HG02981 (cell line): ENCODE results near the gene ING4.
"Not testable (repeated sequence)": the region's sequence is repeated elsewhere in the genome, so short reads cannot be mapped to it uniquely, and the experiment has no call there.

Source experiments
- ATAC-seq: cut with Tn5 transposase; IDR thresholded peaks from one replicate; pipeline ENCODE4 v1.9.1; 2021; ENCODE audit warnings: mild to moderate bottlenecking, moderate library complexity; ENCODE audit not compliant: unreplicated experiment

Gene ING4

DNA sequence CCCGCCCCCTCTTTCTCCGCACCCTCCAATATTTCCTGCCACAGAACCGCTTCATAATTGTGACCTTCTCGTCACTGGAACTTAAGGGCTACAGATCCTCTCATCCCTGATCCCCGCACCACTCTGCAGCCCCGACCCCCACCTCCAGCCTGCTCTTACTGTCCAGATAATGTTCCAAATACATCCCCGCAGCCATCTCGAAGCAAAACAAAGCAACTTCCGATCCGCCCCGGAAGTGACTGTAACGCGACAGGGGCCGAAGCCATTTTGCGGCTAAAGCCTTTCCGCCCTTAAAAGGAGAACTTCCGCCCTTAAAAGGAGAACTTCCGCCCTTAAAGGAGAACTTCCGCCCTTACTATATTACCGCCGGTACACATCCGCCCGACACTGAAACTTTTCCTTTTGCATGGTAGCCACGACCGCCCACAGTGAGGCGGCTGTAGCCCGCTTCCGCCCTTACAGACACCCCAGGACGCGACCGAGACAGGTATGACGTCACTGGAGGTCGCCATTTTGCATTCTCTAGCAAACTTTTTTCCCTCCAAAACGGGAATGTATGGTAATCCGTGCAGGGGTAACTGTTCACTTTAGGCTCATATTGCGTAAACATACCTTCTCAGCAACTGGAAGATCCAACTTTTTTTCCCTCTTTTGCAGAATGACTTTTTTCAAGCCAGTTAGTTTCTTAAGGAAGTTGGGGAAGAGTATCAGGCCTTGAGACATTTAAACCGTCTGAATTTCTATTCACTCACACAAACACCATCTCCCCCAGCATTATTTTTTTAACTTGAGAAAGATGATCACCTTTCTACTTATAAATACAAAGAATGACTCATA lies at the start of gene ING4:
Gene ING4 (minus strand): TSS at position 214 of the 837 bp plus-strand sequence. CDS start 18 bp downstream, at position 196.
- ATAC-seq: peak; percentile 97

DNA sequence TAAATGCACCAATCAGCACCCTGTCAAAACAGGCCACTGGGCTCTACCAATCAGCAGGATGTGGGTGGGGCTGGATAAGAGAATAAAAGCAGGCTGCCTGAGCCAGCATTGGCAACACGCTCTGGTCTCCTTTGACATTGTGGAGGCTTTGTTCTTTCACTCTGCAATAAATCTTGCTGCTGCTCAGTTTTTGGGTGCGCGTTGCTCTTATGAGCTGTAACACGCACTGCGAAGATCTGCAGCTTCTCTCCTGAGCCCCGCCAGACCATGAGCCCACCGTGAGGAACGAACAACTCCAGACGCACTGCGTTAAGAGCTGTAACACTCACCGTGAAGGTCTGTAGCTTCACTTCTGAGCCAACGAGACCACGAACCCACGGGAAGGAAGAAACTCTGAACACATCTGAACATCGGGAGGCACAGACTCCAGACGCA lies 46.1 kb upstream of the ING4 start:
- ATAC-seq: no peak

DNA sequence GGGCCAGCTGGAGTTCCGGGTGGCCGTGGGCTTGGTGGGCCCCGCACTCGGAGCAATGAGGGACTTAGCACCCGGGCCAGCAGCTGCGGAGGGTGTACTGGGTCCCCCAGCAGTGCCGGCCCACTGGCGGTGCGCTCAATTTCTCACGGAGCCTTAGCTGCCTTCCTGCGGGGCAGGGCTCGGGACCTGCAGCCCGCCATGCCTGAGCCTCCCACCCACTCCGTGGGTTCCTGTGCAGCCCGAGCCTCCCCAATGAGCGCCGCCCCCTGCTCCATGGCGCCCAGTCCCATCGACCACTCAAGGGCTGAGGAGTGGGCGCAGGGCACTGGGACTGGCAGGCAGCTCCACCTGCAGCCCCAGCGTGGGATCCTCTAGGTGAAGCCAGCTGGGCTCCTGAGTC lies 45.4 kb upstream of the ING4 start:
- not testable (repeated sequence) for ATAC-seq

DNA sequence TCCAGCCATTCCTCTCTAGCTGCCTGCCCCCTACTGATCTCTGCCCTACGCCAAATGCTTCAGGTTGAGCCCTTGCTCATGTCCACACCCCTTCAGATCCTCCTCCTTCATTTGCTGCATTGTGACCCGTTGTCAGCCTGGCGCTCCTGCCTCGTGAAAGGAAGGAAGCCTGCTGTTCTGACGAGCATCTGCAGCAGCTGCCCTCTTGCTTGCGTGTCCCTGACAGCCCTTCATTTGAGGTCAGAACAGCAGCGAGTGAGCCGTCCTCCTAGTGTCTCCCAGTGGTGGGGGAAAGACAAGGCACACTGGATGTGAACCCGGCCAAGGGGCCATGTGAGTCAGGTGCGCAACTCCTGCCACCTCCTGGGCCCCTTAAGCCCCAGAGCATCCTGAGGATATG lies 40.7 kb upstream of the ING4 start:
- ATAC-seq: no peak

DNA sequence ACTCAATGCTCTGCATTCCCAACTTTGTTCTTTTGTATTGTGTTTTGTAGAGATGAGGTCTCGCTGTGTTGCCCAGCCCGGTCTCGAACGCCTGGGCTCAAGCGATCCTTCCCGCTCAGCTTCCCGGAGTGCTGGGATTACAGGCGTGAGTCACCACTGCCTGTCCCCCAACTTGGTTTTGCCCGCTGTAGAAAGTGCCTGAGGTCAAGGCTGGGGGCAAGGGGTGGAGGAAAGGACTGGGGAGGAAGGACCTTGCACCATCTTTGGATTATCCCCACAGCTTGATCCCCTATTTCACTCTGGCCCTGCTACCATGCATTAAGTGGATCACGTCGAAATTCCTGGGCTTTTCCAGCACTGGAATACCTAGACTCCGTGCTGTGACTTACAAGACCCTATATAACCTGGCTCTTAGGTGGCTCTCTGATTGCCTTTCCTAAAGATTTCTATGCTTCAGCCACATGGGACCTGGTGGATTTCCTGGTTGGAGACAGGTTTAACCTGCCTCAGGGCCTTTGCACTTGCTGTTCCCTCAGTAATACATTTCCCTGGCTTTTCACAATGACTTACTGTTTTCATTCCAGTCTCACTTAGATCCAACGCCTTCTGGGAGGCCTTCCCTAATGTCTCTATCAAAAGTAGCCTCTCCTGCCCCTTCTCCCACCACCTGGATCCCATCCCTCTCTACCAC lies 38.3 kb upstream of the ING4 start:
- no peak for ATAC-seq

DNA sequence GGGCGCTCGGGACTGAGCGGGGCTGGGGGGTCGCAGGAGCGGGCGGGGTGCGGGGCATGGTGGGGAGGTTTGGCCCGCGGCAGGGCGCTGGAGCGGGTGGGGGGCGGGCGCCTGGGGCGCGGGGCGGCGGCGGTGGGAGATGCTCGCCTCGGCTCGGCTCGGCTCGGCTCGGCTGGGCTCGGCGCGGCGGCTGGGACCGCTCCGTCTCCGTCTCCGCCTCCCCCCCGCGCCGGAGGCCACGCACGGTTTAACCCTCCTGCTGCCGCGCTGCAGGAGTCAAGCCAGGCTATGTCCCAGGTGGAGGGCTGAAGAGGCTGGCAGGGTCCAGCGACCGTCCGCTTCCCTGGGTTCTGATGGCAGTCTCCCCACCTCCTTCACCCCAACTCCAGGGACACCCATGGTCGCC lies 37.7 kb upstream of the ING4 start, which contains the start of gene PIANP:
Gene PIANP (minus strand): TSS at position 170 of the 406 bp plus-strand sequence. CDS start 2,754 bp downstream, outside the sequence.
- no peak for ATAC-seq

DNA sequence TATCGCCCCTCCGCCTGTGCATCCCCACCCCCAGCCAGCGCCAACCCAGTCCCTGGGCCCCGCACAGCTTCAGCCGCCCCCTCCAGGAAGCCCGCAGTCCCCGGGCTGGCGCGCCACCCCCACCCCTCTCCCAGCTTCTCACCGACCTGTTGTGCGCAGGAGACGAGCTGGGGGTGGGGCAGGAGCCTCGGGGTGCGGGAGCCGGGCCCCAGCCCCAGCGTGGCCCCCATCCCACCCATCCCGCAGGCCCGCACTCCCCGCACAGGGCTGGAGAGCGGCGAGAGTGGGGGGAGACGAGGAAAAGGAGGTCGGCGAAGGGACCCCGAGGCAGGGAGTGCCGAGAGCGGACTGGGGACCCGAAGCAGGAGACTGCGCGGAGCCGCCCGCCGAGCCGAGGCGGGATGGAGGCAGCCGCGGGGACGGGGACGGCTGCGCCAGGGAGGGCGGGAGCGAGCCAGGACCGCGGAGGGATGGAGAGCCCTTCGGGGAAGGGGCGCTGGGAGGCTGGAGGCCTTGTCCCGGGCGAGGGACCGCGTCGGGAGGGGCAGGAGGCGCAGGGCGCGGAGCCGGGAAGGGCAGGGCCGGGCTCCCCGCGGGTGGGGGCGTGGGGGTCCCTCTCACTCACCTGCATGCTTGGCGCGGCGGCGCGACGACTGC lies 37.2 kb upstream of the ING4 start:
- no peak for ATAC-seq

DNA sequence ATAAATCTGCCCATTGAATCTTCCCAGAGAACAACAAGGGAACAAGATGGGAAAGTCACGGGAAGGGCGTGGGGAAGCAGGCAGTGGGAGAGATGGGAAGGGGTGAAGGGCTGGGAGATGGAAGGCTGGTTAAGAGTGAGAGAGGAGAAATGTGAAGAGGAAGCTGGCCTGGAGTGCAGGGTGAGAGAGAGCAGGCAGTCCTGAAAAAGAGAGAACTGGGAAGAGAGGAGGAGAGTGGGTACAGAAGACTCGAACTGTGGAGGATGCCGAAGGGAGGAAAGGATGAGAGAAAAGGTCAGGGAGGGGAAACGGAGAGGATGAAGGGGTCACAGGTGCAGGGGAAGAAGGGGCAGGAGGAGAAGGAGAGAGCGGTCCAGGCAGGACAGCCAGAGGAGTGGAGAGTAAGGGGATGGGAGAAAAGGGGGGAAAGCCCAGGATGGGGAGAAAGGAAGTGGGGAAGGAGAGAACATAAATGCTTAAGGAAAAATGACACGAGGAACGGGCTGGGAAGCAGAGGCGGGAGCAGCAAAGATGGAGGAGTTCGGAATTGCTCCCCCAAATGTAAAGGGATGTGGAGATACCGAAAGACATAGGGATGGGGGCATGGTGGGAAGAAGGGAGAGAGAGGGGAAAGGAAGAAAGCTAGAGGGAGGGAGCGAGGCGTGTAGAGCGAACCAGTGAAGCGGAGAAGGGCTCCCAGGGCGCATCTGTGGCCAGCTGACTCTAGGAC lies 36.5 kb upstream of the ING4 start:
- ATAC-seq: no peak

DNA sequence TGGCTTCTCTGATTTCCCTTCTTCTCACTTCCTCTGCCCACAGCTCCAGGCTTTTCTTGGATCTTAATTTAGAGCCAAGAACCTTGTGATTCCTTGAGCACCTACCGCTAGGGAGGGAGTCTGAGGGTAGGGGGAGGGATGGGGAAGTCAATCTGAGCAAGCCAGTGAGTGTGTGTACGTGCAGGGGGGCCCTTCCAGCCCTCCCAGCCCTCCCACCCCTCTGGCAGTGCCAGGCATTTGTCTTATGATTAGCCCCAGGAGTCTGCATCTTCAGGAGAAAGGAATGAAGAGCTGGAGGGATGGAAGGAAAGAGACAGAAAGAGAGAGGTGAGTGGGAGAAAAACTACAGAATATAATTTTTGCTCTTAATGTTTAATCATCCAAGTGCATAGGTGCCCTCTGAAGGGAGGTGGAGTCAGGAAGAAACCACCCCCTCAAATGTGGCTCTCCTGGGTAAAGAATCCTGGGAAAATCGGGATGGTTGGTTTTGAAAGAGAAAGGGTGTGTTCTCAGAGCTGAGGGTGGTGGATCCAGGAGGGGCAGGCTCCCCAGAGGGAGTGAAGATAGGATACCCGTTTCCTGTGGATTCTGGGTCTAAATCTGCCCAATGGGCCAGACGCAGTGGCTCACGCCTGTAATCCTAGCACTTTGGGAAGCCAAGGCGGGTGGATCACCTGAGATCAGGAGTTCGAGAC lies 35.6 kb upstream of the ING4 start:
- no peak for ATAC-seq

DNA sequence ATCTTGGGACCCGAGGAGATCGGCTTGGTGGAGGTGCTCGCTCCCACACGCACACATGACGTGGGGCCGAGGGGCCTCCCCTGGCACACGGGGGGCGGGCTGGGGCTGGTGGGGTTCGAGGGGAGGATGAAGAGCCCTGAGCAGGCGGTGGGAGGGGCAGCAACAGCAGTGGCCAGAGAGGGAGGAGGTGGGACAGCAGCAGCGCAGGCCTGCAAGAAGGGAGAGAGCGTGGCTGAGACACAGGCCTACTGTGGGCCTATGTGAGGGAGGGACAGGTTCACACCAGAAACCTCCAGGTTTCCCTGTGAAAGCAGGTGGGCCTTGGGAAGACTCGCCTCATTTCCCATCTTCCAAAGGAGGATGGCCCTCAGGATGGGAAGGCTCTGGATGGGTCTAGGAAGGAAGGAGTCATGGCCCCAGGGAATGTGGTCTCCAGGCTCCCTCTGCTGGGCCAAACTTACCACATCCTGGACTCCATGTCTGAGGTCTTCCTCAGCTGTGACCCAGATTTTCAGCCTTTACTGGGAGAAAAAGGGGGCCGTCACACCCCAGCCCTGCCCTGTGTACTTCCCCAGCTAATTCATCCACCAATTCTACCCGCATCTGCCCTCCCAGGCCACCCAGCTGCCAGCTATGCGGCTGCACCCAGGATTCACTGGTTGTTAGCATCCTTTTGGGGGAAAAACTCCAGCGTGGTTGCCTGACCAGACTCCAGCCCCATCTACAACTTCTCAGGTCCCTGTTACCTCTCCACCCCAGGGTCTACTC lies 34.8 kb upstream of the ING4 start:
- no peak for ATAC-seq

DNA sequence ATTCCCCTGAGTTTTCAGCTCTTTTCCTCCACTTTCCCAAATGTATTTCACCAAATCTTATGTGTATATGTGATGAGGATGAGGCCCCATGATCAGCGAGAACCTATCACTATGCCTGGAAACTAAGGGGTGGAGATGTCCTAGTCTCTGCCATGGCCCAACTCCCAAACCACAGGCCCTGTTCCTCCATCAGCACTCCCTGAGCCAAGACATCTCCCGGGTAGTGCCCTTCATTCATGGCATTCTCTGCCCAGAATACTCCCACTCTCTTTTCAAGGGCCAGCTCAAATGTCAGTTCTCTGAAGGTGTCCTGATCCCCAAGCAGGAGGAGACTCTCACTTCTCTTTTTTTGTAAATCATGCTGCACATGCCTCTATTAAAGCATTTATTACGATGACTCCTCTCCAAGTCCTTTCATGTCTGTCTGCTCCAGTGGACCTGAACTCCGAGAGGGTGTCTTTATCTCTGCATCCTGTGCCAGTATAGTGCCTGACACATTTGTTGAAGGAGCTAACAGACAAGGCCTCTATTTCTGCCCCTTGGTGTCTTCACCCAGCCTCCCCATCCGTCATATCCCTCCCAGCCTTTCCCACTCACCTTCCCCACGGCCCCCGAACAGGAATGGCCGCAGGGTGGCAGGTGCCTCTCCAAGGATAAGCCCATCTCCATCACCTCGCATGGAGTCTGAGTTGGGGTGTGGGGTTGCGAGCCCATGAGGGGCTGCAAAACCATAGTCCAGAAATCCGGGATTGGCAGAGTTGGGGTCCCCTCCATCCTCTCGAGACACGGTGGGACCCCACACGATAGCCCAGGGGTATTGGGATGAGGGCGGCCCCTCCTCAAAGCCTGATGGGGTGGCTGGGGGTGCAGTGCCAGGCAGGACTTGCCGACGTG lies 34.0 kb upstream of the ING4 start:
- no peak for ATAC-seq

DNA sequence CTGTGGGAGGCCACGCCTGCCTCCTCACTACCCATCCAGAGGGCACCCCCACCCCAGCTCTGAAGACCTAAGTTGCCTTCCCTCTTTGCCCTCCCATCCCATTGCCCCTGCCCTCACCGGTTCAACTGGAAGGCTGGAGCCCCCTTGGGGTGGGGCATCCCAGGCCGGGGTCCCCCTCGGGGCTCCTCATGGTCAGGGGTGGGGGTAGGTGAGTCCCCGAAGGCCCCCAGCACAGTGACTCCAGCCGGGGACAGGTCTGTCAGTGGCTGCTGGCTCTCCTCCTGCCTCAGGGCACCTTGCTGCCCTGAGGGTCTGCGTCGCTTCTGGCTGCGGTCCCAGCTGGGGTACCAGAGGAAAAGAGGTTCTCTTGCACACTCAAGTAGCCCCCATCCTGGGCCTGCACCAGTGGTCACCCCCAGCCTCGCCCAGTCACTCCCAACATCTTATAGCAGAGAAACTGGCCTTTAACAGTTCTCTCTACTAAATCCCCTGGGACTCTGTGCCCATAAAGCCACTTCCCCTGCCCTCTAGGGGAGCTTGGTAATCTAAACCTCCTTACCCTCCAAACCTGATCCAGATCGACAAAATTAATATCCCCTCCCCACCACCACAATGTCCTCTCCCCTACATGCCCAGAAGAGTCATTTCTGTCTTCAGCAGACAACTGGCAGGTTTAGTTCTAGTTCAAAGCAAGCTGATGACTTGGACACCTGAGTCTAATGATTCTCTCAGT lies 32.6 kb upstream of the ING4 start:
- ATAC-seq: no peak

DNA sequence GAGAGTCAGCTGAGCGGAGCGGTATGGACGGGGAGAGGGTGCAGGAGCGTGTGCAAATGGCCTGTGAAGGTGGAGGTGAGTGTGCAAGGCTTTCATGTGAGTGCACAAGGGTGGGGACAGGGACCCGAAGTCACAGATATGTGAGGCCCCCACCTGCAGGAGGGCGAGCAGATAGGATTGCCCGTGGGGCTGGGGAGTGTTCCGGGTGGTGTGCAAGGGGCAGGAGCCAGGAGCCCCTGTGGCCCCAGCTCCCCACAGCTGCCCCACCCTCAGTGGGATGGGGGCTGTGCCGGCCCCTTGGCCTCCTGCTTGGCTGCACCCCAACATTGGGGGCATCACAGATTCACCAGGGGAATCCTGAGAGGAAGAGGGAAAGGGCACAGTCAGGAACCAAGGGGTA lies 31.8 kb upstream of the ING4 start:
- ATAC-seq: no peak

DNA sequence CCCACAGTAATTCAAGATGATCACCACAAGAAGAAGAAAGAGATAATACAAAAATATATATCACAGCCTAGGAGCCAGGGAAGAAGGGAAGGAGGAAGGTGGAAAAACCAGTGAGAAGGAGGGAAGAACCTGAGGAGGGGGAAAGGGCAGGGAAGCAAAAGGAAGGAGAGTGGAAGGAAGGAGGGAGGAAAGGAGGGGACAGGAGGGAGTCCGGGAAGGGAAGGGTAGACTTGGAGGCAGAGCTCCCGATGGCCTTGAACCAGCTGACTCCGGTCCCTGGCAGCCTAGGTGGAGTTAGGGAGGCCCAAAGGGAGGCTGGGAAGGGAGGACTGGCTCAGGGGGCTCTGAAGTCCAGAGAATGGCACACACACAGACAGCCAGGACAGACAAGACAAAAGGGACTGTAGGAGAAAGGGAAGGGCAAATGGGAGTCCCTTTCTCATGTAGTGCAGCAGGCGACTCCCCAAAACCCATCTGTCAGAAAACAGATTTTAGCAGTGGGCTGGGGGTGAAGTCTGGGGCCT lies 31.0 kb upstream of the ING4 start:
- ATAC-seq: no peak

DNA sequence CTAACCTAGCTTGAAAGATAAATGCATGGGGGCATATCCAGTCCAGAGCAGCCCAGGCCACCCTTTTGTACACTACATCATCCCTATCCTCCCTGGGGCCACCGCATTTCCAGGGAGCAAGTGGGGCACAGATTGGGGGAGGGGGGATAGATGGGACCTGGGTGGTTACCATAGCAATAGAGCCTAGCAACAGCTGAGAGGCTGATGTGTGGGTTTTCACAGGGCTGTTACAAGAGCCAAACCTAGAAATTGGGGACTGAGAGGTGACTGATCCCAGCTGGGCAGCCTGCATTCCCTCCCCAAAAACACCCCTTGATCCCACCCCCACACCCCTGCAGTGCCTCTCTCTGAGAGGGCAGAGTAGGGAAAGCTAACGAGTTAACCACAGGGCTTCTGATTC lies 30.0 kb upstream of the ING4 start:
- ATAC-seq: no peak

DNA sequence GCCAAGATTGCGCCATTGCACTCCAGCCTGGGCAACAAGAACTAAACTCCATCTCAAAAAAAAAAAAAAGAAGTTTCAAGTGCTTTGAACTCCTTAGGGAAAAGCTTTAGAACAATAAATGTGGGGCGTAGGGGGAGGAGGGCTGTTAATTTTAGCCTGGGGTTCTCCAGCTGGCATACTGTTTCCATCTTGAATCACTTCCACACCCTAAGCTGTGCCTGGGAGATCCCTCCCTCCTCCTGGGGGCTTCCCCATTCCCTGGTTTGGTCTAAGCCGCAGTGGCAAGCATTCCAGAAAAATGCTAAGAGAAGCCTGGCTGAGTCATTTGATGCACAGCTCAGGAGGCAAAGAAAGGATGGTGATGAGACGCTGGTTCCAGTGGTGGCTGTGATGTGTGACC lies 28.6 kb upstream of the ING4 start:
- ATAC-seq: no peak

DNA sequence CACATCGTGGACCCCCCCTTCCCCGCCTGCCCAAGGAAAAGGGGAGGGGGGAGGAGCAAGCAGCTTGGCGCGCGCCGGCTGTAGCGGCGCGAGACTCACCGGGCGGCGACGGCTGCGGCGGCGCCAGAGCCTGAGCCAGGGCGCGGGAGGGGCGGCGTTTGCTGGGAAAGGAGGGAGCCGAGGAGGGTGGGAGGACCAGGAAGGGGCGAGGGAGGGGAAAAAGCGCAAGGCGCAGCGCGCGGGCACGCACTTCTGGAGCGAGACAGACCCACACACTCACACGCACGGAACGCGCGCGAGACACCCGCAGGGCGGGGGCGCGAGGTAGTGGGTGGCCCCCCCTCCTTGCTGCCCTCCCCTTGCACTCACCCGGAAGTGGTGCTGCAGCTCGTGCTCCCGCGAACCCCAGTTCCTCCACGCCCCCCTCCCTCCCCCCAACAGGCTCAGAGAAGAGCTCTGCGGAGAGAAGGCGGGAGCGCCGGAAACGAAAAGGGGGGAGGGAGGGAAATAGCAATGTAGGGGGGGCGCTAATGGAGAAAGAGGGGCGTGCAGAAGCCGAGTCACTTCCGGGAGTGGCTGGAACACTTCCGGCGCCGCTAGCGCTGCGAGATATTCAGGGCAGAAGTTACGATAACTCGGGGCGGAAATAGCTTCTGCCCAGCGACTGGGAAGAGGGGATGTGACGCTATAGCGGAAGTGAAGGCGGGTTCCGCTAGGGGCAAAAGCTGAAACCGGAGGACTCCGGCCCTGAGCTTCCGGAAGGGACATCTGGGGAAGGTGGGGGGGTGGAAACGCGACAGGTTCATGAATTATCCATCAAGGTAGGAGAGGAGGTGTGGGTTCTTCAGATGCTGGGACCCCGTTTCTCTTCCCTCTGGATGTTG lies 26.3 kb upstream of the ING4 start, which contains the start of gene ZNF384:
Gene ZNF384 (minus strand): TSS at position 377 of the 884 bp plus-strand sequence. CDS start 9,855 bp downstream, outside the sequence.
- ATAC-seq: peak; percentile 84
